Endodermal cell (in vitro differentiated cells): ENCODE results near the gene CREBBP. TPM values are rescaled to one million over a fixed set of nuclear protein-coding genes. Genes with fewer than 3 reads are reported as not detected.

Experiments used
- DNase-seq: peaks from one replicate; pipeline ENCODE4 v3.0.0-alpha.2; 2017
- H3K27ac ChIP-seq: 2 replicates; pipeline ENCODE4 v1.5.1; 2013; ENCODE audit warnings: mild to moderate bottlenecking, low read depth, low read length, moderate library complexity
- H3K27me3 ChIP-seq: 2 replicates; pipeline ENCODE4 v1.6.1; 2013; ENCODE audit warnings: mild to moderate bottlenecking, low read length, moderate library complexity; ENCODE audit not compliant: insufficient read depth, control insufficient read depth, poor library complexity, severe bottlenecking
- H3K36me3 ChIP-seq: 2 replicates; pipeline ENCODE4 v1.7.0; 2013; ENCODE audit warnings: mild to moderate bottlenecking, low read length, moderate library complexity; ENCODE audit not compliant: control insufficient read depth, insufficient read depth
- H3K4me1 ChIP-seq: one replicate; pipeline ENCODE4 v1.7.0; 2013; ENCODE audit warnings: low read length; ENCODE audit not compliant: control insufficient read depth, insufficient read depth
- H3K4me3 ChIP-seq: 2 replicates; pipeline ENCODE4 v1.5.1; 2013; ENCODE audit warnings: mild to moderate bottlenecking, low read length, moderate library complexity
- H3K9ac ChIP-seq: 2 replicates; pipeline ENCODE4 v1.6.1; 2013; ENCODE audit warnings: mild to moderate bottlenecking, low read length, moderate library complexity; ENCODE audit not compliant: poor library complexity, severe bottlenecking; ENCODE audit errors: extremely low read depth
- H3K9me3 ChIP-seq: 2 replicates; pipeline ENCODE4 v1.6.1; 2013; ENCODE audit warnings: mild to moderate bottlenecking, low read length, moderate library complexity; ENCODE audit not compliant: control insufficient read depth
- H3K27ac Mint-ChIP-seq: 2 replicates; pipeline ENCODE4 v1.8.0; 2020; ENCODE audit warnings: mixed read lengths
- H3K27me3 Mint-ChIP-seq: 2 replicates; pipeline ENCODE4 v1.8.0; 2021; ENCODE audit warnings: mild to moderate bottlenecking, mixed read lengths; ENCODE audit not compliant: insufficient read depth
- H3K36me3 Mint-ChIP-seq: 2 replicates; pipeline ENCODE4 v1.8.0; 2020; ENCODE audit warnings: low read depth, mixed read lengths
- H3K4me1 Mint-ChIP-seq: 2 replicates; pipeline ENCODE4 v1.8.0; 2020; ENCODE audit warnings: mixed read lengths
- H3K4me3 Mint-ChIP-seq: 2 replicates; pipeline ENCODE4 v1.8.0; 2020; ENCODE audit warnings: mild to moderate bottlenecking, moderate library complexity, mixed read lengths
- H3K9me3 Mint-ChIP-seq: 2 replicates; pipeline ENCODE4 v1.8.0; 2020; ENCODE audit warnings: mild to moderate bottlenecking, mixed read lengths
- WGBS, 2 experiments: methylation state at CpG; one replicate each; pipeline versions ENCODE4 v1.1.5 to v1.1.7; 2013; ENCODE audit warnings: missing lambda C conversion rate in 2 of 2, mixed read lengths in 1 of 2; ENCODE audit not compliant: insufficient coverage in 1 of 2, insufficient read length in 1 of 2; 5-methylcytosine and 5-hydroxymethylcytosine counted together
- total RNA-seq, 2 donors: library from RNA; stranded (reverse); fragmentation: NEBNext Ultra II Directional in 1 of 2; extraction: Animal tissue kit (Norgen Biotek cat#: 25700) in 1 of 2; gene quantifications; 2 replicates in 1 of 2; 3 replicates in 1 of 2; pipeline ENCODE4 v1.2.1, GENCODE V29; 2021
- TF ChIP-seq, protein P1 (sequence below): fragments of 200-600 bp; sonication (generic); conservative IDR thresholded peaks from 2 replicates; pipeline ENCODE4 v1.5.0; 2021; ENCODE audit warnings: antibody characterized with exemption, mild to moderate bottlenecking

The CREBBP gene
- total RNA-seq, 2 donors from 2014 or later = 71.1 to 103 TPM

DNA sequence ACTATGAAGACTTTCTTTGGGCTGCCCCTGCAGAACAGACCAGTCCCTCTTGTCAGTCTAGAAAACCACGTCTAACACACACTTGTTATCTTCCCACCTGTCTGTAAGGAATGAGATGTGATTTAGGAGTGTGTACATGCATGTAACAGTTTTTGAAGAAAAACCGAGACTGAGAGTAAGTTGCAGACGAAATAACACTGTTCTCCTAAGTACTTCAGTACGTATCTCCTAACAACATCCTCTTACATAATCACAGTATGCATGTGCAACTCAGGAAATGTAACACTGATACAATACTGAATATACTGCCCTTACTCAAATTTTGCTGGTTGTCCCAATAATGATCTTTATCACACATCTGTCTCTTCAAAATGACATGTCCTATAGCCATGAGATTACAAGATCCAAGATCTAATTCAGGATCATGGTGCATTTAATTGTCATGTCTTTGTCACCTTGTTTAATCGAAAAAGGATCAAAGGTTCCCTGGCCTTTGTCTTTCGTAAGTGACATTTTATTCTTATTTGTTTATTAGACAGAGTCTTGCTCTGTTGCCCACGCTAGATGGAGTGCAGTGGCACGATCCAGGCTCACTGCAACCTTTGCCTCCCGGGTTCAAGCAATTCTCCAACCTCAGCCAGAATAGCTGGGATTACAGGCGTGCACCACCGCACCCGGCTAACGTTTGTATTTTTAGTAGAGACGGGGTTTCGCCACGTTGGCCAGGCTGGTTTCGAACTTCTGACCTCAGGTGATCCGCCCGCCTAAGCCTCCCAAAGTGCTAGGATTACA is 25.6 kb downstream of the CREBBP start:
- WGBS, 2 experiments = 93 to 95% methylated on average over 18 to 19 of the region's 19 CpGs
- no peak overlapping the region for H3K9ac ChIP-seq
- peaks cover 22% of the 10 kb centered on the region for H3K36me3 ChIP-seq
- peaks cover 33% of the 10 kb centered on the region for H3K4me1 Mint-ChIP-seq
- no peak overlapping the region for H3K27ac ChIP-seq
- DNase-seq = no peak
- no peaks in the 10 kb centered on the region for H3K9me3 Mint-ChIP-seq
- H3K27me3 ChIP-seq = no peaks in the 10 kb centered on the region
- no peak overlapping the region for H3K27ac Mint-ChIP-seq
- TF ChIP-seq, protein P1, sequence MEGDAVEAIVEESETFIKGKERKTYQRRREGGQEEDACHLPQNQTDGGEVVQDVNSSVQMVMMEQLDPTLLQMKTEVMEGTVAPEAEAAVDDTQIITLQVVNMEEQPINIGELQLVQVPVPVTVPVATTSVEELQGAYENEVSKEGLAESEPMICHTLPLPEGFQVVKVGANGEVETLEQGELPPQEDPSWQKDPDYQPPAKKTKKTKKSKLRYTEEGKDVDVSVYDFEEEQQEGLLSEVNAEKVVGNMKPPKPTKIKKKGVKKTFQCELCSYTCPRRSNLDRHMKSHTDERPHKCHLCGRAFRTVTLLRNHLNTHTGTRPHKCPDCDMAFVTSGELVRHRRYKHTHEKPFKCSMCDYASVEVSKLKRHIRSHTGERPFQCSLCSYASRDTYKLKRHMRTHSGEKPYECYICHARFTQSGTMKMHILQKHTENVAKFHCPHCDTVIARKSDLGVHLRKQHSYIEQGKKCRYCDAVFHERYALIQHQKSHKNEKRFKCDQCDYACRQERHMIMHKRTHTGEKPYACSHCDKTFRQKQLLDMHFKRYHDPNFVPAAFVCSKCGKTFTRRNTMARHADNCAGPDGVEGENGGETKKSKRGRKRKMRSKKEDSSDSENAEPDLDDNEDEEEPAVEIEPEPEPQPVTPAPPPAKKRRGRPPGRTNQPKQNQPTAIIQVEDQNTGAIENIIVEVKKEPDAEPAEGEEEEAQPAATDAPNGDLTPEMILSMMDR = no peak
- no peaks in the 10 kb centered on the region for H3K27me3 Mint-ChIP-seq
- no peak overlapping the region for H3K4me3 Mint-ChIP-seq
- H3K4me1 ChIP-seq = peaks cover 9% of the 10 kb centered on the region
- peaks cover 19% of the 10 kb centered on the region for H3K36me3 Mint-ChIP-seq
- no peaks in the 10 kb centered on the region for H3K9me3 ChIP-seq
- H3K4me3 ChIP-seq = no peak overlapping the region

DNA sequence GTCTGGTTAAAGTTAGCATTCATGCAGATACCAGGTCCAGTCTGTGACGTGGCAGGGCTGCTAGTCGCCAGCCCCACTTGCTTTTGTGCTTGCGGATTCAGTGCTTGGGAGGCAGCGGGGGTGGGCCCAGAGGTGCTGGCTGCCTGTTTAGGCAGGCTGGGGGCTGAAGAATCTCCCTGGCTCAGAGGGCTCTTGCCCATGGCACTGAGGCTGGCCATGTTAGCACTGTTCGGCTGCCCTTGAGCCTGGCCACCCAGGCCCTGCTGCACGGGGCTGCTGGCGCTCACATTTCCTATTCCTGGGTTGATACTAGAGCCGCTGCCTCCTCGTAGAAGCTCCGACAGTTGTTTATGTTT is 30.0 kb downstream of the CREBBP start:
- H3K4me1 Mint-ChIP-seq = peaks cover 16% of the 10 kb centered on the region
- TF ChIP-seq, protein P1 = no peak
- Histone ChIP-seq H3K27ac (no peak overlapping the region), H3K36me3 (peaks cover 60% of the 10 kb centered on the region), H3K4me3 (no peak overlapping the region), H3K9ac (no peak overlapping the region), H3K4me1 (no peaks in the 10 kb centered on the region), H3K27me3 (no peaks in the 10 kb centered on the region), H3K9me3 (no peaks in the 10 kb centered on the region)
- peaks cover 49% of the 10 kb centered on the region for H3K36me3 Mint-ChIP-seq
- no peaks in the 10 kb centered on the region for H3K9me3 Mint-ChIP-seq
- no peak for DNase-seq
- H3K4me3 Mint-ChIP-seq = no peak overlapping the region
- WGBS, 2 experiments = 90 to 96% methylated on average over 9 to 10 of the region's 10 CpGs
- H3K27me3 Mint-ChIP-seq = no peaks in the 10 kb centered on the region
- no peak overlapping the region for H3K27ac Mint-ChIP-seq

DNA sequence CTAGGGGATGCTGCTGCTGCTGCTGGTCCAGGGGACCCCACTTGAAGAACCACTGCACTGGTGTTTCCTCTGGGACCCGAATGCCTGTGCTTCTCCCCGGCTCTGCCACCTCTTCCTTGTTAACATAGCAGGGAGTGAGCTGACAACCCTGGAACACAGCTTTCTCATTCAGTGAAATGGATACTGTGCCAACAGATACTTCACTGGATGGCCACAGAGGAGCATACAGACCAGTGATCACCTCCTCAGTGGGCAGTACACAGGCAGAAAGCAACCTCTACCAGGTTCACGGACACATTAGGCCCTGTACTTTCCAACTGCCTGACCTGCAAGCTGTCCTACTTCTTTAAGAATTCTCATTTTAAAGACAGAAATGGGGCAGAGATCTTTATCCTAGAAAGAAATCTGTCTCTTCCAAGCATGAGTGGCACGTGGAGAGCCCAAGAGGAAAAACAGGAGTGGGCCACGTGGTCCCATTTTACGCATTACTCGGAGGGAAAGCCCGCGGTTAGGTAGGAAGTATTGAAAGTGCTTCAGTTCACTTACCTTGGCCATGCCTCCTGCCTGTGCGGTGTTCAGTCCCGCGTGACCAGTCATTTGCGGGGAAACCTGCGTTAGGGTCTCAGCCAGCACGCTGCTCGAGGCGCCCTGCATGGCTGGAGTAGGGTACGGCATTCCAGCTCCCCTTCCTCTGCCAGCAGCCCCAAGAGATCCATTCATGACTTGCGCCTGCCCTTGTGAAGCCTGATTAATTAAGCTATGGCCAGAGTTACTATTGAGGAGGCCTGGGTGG is 30.6 kb downstream of the CREBBP start:
- Histone ChIP-seq H3K27ac (no peak overlapping the region), H3K9me3 (no peaks in the 10 kb centered on the region), H3K36me3 (peaks cover 63% of the 10 kb centered on the region), H3K9ac (no peak overlapping the region), H3K4me3 (no peak overlapping the region), H3K4me1 (no peaks in the 10 kb centered on the region), H3K27me3 (no peaks in the 10 kb centered on the region)
- H3K4me3 Mint-ChIP-seq = no peak overlapping the region
- H3K9me3 Mint-ChIP-seq = no peaks in the 10 kb centered on the region
- TF ChIP-seq, protein P1 = no peak
- no peak for DNase-seq
- no peaks in the 10 kb centered on the region for H3K27me3 Mint-ChIP-seq
- WGBS, 2 experiments = 94 to 97% methylated on average over 16 to 19 of the region's 19 CpGs
- H3K4me1 Mint-ChIP-seq = peaks cover 14% of the 10 kb centered on the region
- peaks cover 52% of the 10 kb centered on the region for H3K36me3 Mint-ChIP-seq
- H3K27ac Mint-ChIP-seq = no peak overlapping the region
